ENCODE data around the gene TSPEAR. TPM values are rescaled to one million over a fixed set of nuclear protein-coding genes. Genes with fewer than 3 reads are reported as not detected.

The TSPEAR gene
- total and polyA plus RNA-seq, 9 of the 15 experiments (the other 6 are each of a cell fraction or from before 2014, with no cell fraction given): not detected

- H3K9ac ChIP-seq (ENCODE audit: insufficient read depth in 1 of 2, low read depth in 2 of 2, low read length in 2 of 2): no peak overlapping the region
- H3K27me3 ChIP-seq (ENCODE audit: control insufficient read depth in 2 of 2, insufficient read depth in 2 of 2, low read length in 2 of 2): peaks cover 16 to 41% of the 10 kb centered on the region in 2 experiments; a peak in 4 of 5 replicates
- FAIRE-seq: no peak
- no peak overlapping the region for H2AFZ ChIP-seq (ENCODE audit: low read depth, low read length)
- no peaks in the 10 kb centered on the region for H4K20me1 ChIP-seq (replicated peaks; ENCODE audit: control insufficient read depth, insufficient read depth, low read length)
- intact Hi-C loops (cut with micrococcal nuclease): no loop called here
- H3K4me1 ChIP-seq (replicated peaks in 1 of 2; ENCODE audit: control insufficient read depth in 2 of 2, insufficient read depth in 2 of 2, low read length in 2 of 2): peaks cover 0 to 4% of the 10 kb centered on the region in 2 experiments; a peak in 1 of 5 replicates
- H3K9me1 ChIP-seq (ENCODE audit: control insufficient read depth, insufficient read depth, low read length): no peaks in the 10 kb centered on the region
- no peak overlapping the region for H3K4me3 ChIP-seq
- no peak for DNase-seq (ENCODE audit: extremely low read depth in 1 of 4, low spot score in 3 of 4)
- ATAC-seq: no peak
- H3K4me2 ChIP-seq (ENCODE audit: insufficient read depth, low read length): no peak overlapping the region
- ChIA-PET POLR2A (no interaction called here), CTCF (ENCODE audit: low intra/inter-chr PET ratio) (no interaction called here)
- no TSS peak for BruUV-seq (replicated peaks)
- 5% methylated on average over 14 of the region's 14 CpGs for WGBS (ENCODE audit: insufficient coverage, low coverage, missing lambda C conversion rate)
- TF ChIP-seq PHB (CRISPR knock-in tag; IDR thresholded peaks at IDR 0.05) (no peak), PHF21A (IDR thresholded peaks at IDR 0.05; ENCODE audit: borderline replicate concordance, low read depth) (no peak), SIN3B (IDR thresholded peaks at IDR 0.05; ENCODE audit: low read depth) (no peak), SIRT6 (IDR thresholded peaks at IDR 0.05; ENCODE audit: low read depth, low read length) (no peak), NR2C1 (IDR thresholded peaks at IDR 0.05) (no peak), NR2C1 (tag; IDR thresholded peaks at IDR 0.05) (no peak), ZNF644 (tag; IDR thresholded peaks at IDR 0.05; ENCODE audit: low read depth) (no peak), MTF1 (CRISPR knock-in tag; IDR thresholded peaks at IDR 0.05; ENCODE audit: borderline replicate concordance) (no peak), MAFG (tag; conservative IDR thresholded peaks at IDR 0.05) (no peak), RBM39 (optimal IDR thresholded peaks at IDR 0.05; ENCODE audit: low read depth, low read length) (no peak), TCF3 (CRISPR knock-in tag; IDR thresholded peaks at IDR 0.05) (no peak)
- TF ChIP-seq, protein P1, sequence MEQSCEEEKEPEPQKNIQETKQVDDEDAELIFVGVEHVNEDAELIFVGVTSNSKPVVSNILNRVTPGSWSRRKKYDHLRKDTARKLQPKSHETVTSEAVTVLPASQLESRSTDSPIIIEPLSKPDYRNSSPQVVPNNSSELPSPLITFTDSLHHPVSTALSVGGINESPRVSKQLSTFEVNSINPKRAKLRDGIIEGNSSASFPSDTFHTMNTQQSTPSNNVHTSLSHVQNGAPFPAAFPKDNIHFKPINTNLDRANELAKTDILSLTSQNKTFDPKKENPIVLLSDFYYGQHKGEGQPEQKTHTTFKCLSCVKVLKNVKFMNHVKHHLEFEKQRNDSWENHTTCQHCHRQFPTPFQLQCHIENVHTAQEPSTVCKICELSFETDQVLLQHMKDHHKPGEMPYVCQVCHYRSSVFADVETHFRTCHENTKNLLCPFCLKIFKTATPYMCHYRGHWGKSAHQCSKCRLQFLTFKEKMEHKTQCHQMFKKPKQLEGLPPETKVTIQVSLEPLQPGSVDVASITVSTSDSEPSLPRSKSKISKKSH (CRISPR knock-in tag; IDR thresholded peaks at IDR 0.05): no peak
- TF ChIP-seq, protein P2, sequence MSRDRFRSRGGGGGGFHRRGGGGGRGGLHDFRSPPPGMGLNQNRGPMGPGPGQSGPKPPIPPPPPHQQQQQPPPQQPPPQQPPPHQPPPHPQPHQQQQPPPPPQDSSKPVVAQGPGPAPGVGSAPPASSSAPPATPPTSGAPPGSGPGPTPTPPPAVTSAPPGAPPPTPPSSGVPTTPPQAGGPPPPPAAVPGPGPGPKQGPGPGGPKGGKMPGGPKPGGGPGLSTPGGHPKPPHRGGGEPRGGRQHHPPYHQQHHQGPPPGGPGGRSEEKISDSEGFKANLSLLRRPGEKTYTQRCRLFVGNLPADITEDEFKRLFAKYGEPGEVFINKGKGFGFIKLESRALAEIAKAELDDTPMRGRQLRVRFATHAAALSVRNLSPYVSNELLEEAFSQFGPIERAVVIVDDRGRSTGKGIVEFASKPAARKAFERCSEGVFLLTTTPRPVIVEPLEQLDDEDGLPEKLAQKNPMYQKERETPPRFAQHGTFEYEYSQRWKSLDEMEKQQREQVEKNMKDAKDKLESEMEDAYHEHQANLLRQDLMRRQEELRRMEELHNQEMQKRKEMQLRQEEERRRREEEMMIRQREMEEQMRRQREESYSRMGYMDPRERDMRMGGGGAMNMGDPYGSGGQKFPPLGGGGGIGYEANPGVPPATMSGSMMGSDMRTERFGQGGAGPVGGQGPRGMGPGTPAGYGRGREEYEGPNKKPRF (IDR thresholded peaks at IDR 0.05; ENCODE audit: low read depth, low read length): no peak
- TF ChIP-seq, protein P3, sequence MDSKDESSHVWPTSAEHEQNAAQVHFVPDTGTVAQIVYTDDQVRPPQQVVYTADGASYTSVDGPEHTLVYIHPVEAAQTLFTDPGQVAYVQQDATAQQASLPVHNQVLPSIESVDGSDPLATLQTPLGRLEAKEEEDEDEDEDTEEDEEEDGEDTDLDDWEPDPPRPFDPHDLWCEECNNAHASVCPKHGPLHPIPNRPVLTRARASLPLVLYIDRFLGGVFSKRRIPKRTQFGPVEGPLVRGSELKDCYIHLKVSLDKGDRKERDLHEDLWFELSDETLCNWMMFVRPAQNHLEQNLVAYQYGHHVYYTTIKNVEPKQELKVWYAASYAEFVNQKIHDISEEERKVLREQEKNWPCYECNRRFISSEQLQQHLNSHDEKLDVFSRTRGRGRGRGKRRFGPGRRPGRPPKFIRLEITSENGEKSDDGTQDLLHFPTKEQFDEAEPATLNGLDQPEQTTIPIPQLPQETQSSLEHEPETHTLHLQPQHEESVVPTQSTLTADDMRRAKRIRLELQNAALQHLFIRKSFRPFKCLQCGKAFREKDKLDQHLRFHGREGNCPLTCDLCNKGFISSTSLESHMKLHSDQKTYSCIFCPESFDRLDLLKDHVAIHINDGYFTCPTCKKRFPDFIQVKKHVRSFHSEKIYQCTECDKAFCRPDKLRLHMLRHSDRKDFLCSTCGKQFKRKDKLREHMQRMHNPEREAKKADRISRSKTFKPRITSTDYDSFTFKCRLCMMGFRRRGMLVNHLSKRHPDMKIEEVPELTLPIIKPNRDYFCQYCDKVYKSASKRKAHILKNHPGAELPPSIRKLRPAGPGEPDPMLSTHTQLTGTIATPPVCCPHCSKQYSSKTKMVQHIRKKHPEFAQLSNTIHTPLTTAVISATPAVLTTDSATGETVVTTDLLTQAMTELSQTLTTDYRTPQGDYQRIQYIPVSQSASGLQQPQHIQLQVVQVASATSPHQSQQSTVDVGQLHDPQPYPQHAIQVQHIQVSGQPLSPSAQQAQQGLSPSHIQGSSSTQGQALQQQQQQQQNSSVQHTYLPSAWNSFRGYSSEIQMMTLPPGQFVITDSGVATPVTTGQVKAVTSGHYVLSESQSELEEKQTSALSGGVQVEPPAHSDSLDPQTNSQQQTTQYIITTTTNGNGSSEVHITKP (IDR thresholded peaks at IDR 0.05; ENCODE audit: partially characterized antibody): no peak
- H3K79me2 ChIP-seq (ENCODE audit: control insufficient read depth, insufficient read depth, low read length): no peaks in the 10 kb centered on the region
- H3K9me3 ChIP-seq (replicated peaks; ENCODE audit: control insufficient read depth, insufficient read depth, low read depth, low read length): no peaks in the 10 kb centered on the region
- in situ Hi-C loops (cut with MboI): no loop called here
- H3K36me3 ChIP-seq (ENCODE audit: control insufficient read depth, insufficient read depth, low read length): no peaks in the 10 kb centered on the region
- no peak overlapping the region for H3K27ac ChIP-seq (ENCODE audit: extremely low read depth, low read depth, low read length)
These were observed 162.4 kb downstream of the TSPEAR start for GRCh38 chr21:44548922-44549321.
